Gastrocnemius medialis (tissue), 4 donors: ENCODE results near the gene GRIA1.

Experiments used
- CTCF ChIP-seq, 5 experiments: fragments of 450-650 bp in 3 of 5; fragments of 200-600 bp in 2 of 5; sonication (generic) in 2 of 5; IDR thresholded peaks in 4 of 5; conservative IDR thresholded peaks in 1 of 5; 1 replicate in 4 of 5; 2 replicates in 1 of 5; pipeline ENCODE4 v1.5.1; 2016 to 2019; ENCODE audit warnings: antibody characterized with exemption in 5 of 5, mild to moderate bottlenecking in 3 of 5, moderate library complexity in 3 of 5
- POLR2A ChIP-seq, 2 donors: fragments of 450-650 bp; IDR thresholded peaks; one replicate each; pipeline ENCODE4 v1.6.1; 2017; ENCODE audit warnings: antibody characterized with exemption in 2 of 2, mild to moderate bottlenecking in 2 of 2, moderate library complexity in 2 of 2

GRCh38 chr5:153658149-153658548, 167.7 kb downstream of the GRIA1 start:
- TF ChIP-seq CTCF (IDR thresholded peaks at IDR 0.05 in 4 of 5, conservative IDR thresholded peaks at IDR 0.05 in 1 of 5) (no peak), POLR2A (IDR thresholded peaks at IDR 0.05) (no peak)
